ENCODE data around the gene MPP3.

MPP3 gene

DNA sequence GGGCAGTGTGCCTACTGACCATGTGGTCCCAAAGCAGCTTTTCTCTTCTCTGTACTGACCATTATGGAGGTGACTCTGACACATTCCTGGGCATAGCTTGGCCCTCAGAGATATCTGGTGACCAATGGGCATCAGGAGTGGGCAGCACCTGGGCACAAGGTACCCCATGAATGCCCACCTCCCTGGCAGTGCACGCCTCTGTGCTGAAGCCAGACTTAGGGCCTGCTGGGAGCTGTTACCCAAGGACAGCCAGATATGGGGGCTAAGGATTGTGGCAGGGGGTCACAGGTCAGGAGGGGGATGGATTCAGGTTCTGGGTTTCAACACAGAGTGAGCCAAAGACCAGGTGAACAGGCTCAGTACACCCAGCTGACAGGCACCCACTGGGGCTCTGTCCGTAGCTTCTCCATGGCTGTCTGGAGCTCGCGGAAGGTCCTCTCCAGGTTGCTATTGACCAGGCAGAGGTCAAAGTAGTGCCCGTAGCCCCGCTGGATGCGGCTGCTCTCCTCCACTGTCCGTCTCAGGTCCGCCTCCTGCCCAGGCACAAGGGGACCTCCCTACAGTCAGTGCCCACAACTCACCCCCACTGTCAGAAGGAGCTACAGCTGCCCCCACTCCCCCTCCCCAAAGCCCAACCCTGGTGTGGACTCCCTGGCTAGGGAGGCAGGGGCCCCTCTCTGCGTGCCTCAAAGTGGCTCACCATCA, 44.7 kb upstream of the MPP3 start:
- Histone ChIP-seq H3K4me3 (ENCODE audit: insufficient read depth, low read length, poor library complexity, severe bottlenecking) (no peak overlapping the region), H2AFZ (ENCODE audit: low read depth, low read length, severe bottlenecking) (no peak overlapping the region), H3K9ac (ENCODE audit: low read length) (no peak overlapping the region), H3K27me3 (ENCODE audit: low read length) (no peaks in the 10 kb centered on the region), H3K27ac (ENCODE audit: low read depth, low read length) (no peak overlapping the region), H3K36me3 (ENCODE audit: low read length) (no peaks in the 10 kb centered on the region), H3K9me3 (ENCODE audit: insufficient read depth, low read length) (no peaks in the 10 kb centered on the region), H3K9me2 (replicated peaks; ENCODE audit: insufficient read depth, low read length) (no peaks in the 10 kb centered on the region), H4K20me1 (ENCODE audit: low read depth, low read length) (no peaks in the 10 kb centered on the region), H3K4me2 (ENCODE audit: low read depth, low read length, poor library complexity, severe bottlenecking) (no peak overlapping the region), H3K79me2 (ENCODE audit: insufficient read depth, low read length) (no peaks in the 10 kb centered on the region), H3F3A (ENCODE audit: insufficient read depth) (no peaks in the 10 kb centered on the region)
- no peak for TF ChIP-seq EZH2phosphoT487 (conservative IDR thresholded peaks at IDR 0.05; ENCODE audit: low read length)
- TF ChIP-seq, protein P1, sequence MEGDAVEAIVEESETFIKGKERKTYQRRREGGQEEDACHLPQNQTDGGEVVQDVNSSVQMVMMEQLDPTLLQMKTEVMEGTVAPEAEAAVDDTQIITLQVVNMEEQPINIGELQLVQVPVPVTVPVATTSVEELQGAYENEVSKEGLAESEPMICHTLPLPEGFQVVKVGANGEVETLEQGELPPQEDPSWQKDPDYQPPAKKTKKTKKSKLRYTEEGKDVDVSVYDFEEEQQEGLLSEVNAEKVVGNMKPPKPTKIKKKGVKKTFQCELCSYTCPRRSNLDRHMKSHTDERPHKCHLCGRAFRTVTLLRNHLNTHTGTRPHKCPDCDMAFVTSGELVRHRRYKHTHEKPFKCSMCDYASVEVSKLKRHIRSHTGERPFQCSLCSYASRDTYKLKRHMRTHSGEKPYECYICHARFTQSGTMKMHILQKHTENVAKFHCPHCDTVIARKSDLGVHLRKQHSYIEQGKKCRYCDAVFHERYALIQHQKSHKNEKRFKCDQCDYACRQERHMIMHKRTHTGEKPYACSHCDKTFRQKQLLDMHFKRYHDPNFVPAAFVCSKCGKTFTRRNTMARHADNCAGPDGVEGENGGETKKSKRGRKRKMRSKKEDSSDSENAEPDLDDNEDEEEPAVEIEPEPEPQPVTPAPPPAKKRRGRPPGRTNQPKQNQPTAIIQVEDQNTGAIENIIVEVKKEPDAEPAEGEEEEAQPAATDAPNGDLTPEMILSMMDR (IDR thresholded peaks at IDR 0.05; ENCODE audit: insufficient read depth, low read length, poor library complexity, severe bottlenecking): no peak

DNA sequence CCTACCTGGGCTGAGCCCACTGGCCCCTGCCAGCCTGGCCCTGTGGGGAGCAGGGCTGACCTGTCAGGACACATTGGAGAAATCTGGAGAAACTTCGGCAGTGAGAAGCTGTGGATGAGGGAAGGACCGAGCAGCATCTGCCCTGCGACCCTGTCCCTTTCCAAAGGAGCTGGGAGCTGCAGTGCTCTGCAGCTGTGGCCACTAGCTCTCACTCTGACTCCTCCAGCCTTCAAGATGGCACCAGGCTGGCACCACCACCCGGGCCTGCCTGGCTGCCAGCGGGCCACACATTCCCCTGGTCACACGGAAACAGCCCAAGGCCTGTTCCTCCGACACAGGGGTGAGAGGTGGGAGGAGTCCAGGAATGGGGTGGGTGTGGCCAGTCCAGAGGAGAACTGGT, 44.1 kb upstream of the MPP3 start:
- no peak overlapping the region for H3K27ac ChIP-seq (ENCODE audit: low read depth, low read length)
- H3K36me3 ChIP-seq (ENCODE audit: low read length): no peaks in the 10 kb centered on the region
- no peaks in the 10 kb centered on the region for H3F3A ChIP-seq (ENCODE audit: insufficient read depth)
- no peaks in the 10 kb centered on the region for H3K27me3 ChIP-seq (ENCODE audit: low read length)
- H3K9ac ChIP-seq (ENCODE audit: low read length): no peak overlapping the region
- no peaks in the 10 kb centered on the region for H3K9me3 ChIP-seq (ENCODE audit: insufficient read depth, low read length)
- no peak overlapping the region for H3K4me3 ChIP-seq (ENCODE audit: insufficient read depth, low read length, poor library complexity, severe bottlenecking)
- no peak overlapping the region for H2AFZ ChIP-seq (ENCODE audit: low read depth, low read length, severe bottlenecking)
- H4K20me1 ChIP-seq (ENCODE audit: low read depth, low read length): no peaks in the 10 kb centered on the region
- H3K79me2 ChIP-seq (ENCODE audit: insufficient read depth, low read length): no peaks in the 10 kb centered on the region
- TF ChIP-seq, protein P1 (IDR thresholded peaks at IDR 0.05; ENCODE audit: insufficient read depth, low read length, poor library complexity, severe bottlenecking): no peak
- TF ChIP-seq EZH2phosphoT487 (conservative IDR thresholded peaks at IDR 0.05; ENCODE audit: low read length): no peak
- no peak overlapping the region for H3K4me2 ChIP-seq (ENCODE audit: low read depth, low read length, poor library complexity, severe bottlenecking)
- H3K9me2 ChIP-seq (replicated peaks; ENCODE audit: insufficient read depth, low read length): no peaks in the 10 kb centered on the region

DNA sequence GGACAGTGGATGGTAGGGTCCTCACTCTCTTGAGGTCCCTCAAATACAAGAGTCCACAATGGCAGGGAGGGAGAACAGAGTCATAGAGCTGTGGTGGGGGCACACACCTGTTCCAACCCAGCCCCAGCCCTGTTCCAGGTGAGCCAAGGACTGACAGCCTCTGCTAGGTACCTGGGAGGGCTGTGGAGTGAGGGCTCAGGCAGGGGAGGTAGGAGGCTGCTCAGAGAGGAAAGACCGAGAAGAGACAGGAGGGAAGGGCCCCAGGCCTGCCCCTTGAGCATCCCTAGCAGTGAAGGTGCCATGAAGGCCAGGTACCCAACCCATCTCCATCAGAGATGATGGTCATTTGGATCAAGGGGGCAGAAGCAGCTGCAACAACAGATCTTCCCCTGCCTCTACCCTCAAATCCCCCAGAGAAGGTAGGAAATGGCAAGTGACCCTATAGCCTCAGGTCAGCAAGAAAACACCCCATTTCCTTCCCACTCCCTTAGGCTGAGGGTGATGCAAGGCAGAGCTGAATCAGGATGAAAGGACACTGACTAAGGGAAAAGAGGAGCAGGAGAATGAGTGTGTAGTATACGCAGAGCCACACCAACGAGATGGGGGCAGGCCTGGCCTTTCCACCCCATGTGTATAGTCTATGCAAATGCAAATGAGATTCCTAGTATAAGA, 42.7 kb upstream of the MPP3 start:
- H3K9ac ChIP-seq (ENCODE audit: low read length): no peak overlapping the region
- no peaks in the 10 kb centered on the region for H3K79me2 ChIP-seq (ENCODE audit: insufficient read depth, low read length)
- H3K9me2 ChIP-seq (replicated peaks; ENCODE audit: insufficient read depth, low read length): no peaks in the 10 kb centered on the region
- H3K27me3 ChIP-seq (ENCODE audit: low read length): no peaks in the 10 kb centered on the region
- H2AFZ ChIP-seq (ENCODE audit: low read depth, low read length, severe bottlenecking): no peak overlapping the region
- H4K20me1 ChIP-seq (ENCODE audit: low read depth, low read length): no peaks in the 10 kb centered on the region
- H3K36me3 ChIP-seq (ENCODE audit: low read length): no peaks in the 10 kb centered on the region
- TF ChIP-seq, protein P1 (IDR thresholded peaks at IDR 0.05; ENCODE audit: insufficient read depth, low read length, poor library complexity, severe bottlenecking): no peak
- no peak for TF ChIP-seq EZH2phosphoT487 (conservative IDR thresholded peaks at IDR 0.05; ENCODE audit: low read length)
- H3K9me3 ChIP-seq (ENCODE audit: insufficient read depth, low read length): no peaks in the 10 kb centered on the region
- no peak overlapping the region for H3K27ac ChIP-seq (ENCODE audit: low read depth, low read length)
- no peaks in the 10 kb centered on the region for H3F3A ChIP-seq (ENCODE audit: insufficient read depth)
- H3K4me3 ChIP-seq (ENCODE audit: insufficient read depth, low read length, poor library complexity, severe bottlenecking): no peak overlapping the region
- H3K4me2 ChIP-seq (ENCODE audit: low read depth, low read length, poor library complexity, severe bottlenecking): no peak overlapping the region

Measured in SU-DHL-6 (cell line).